BJ (cell line): ENCODE results near the gene CACNA1C. TPM values are rescaled to one million over a fixed set of nuclear protein-coding genes. Genes with fewer than 3 reads are reported as not detected.

ENCODE experiments used
- CTCF ChIA-PET: fragments of 350-600 bp; formaldehyde crosslinking; extraction: SDS; loops from one replicate; lab custom pipeline; 2021; ENCODE audit warnings: antibody characterized with exemption, inconsistent platforms; lab: Yijun Ruan, JAX
- POLR2A ChIA-PET: fragments of 300-600 bp; sonication (Branson Sonifier 250); formaldehyde crosslinking; extraction: SDS; loops from one replicate; lab custom pipeline; 2021; ENCODE audit warnings: antibody characterized with exemption; lab: Charles Lee
- DNase-seq: peaks from one replicate; pipeline ENCODE4 v3.0.0-alpha.2; 2011; ENCODE audit warnings: low read depth
- H3K27me3 ChIP-seq: 2 replicates; pipeline ENCODE4 v1.6.0; 2011; ENCODE audit warnings: low read length; ENCODE audit not compliant: control insufficient read depth, insufficient read depth
- H3K36me3 ChIP-seq: 2 replicates; pipeline ENCODE4 v1.5.1; 2011; ENCODE audit warnings: low read length; ENCODE audit not compliant: control insufficient read depth, insufficient read depth
- H3K4me3 ChIP-seq: 2 replicates; pipeline ENCODE4 v1.5.1; 2011; ENCODE audit warnings: low read depth, mild to moderate bottlenecking, control low read depth, low read length
- polyA plus RNA-seq: library from polyadenylated mRNA; depleted of rRNA; stranded (reverse); fragments of >200 nt; gene quantifications from 2 replicates; pipeline ENCODE4 v1.2.3, GENCODE V29; 2011
- TF ChIP-seq, protein P1 (sequence below): IDR thresholded peaks from 2 replicates; pipeline ENCODE4 v1.5.1; 2011; ENCODE audit warnings: low read depth, mild to moderate bottlenecking, control low read depth, inconsistent platforms, low read length, moderate library complexity; ENCODE audit not compliant: insufficient read depth

CACNA1C gene
- polyA plus RNA-seq, 1 experiment: 14.7 TPM

- DNase-seq: no peak
- no peaks in the 10 kb centered on the region for H3K27me3 ChIP-seq
- no peak overlapping the region for H3K4me3 ChIP-seq
- TF ChIP-seq, protein P1, sequence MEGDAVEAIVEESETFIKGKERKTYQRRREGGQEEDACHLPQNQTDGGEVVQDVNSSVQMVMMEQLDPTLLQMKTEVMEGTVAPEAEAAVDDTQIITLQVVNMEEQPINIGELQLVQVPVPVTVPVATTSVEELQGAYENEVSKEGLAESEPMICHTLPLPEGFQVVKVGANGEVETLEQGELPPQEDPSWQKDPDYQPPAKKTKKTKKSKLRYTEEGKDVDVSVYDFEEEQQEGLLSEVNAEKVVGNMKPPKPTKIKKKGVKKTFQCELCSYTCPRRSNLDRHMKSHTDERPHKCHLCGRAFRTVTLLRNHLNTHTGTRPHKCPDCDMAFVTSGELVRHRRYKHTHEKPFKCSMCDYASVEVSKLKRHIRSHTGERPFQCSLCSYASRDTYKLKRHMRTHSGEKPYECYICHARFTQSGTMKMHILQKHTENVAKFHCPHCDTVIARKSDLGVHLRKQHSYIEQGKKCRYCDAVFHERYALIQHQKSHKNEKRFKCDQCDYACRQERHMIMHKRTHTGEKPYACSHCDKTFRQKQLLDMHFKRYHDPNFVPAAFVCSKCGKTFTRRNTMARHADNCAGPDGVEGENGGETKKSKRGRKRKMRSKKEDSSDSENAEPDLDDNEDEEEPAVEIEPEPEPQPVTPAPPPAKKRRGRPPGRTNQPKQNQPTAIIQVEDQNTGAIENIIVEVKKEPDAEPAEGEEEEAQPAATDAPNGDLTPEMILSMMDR: no peak
- ChIA-PET POLR2A (no interaction called here), CTCF (interaction anchor here (1.1 to 1.2 kb wide), 2 partner anchors 8 to 12 kb away, joined by 4 to 7 read pairs; no protein-coding TSS in a partner anchor)
- H3K36me3 ChIP-seq: peaks cover 2% of the 10 kb centered on the region
These were observed 521.7 kb downstream of the CACNA1C start for GRCh38 chr12:2574355-2574935.

DNA sequence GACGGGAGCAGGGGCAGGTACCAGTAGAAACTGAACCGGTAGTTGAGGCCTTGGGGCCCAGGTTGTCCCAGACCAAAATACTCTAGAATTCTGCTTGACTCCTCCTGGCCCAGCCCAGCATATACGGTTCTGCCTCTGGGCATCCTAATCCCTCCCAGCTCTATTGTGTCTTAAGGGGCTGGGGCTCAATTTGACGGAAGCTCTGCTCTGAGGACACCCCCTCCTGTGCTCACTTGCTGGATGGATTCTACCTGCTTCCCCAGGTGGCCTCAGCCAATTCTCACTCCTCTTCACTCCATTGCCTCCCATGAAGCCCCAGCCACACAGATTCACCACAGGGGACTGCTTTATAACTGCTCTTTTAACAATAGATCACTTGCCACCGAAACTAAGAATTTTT lies 522.5 kb downstream of the CACNA1C start:
- H3K27me3 ChIP-seq: no peaks in the 10 kb centered on the region
- no peak for DNase-seq
- CTCF ChIA-PET: no interaction called here
- TF ChIP-seq, protein P1: no peak
- H3K4me3 ChIP-seq: no peak overlapping the region
- POLR2A ChIA-PET: no interaction called here
- H3K36me3 ChIP-seq: peaks cover 2% of the 10 kb centered on the region

GRCh38 chr12:2578211-2578610 lies 525.4 kb downstream of the CACNA1C start:
- TF ChIP-seq, protein P1: no peak
- CTCF ChIA-PET: no interaction called here
- DNase-seq: no peak

DNA sequence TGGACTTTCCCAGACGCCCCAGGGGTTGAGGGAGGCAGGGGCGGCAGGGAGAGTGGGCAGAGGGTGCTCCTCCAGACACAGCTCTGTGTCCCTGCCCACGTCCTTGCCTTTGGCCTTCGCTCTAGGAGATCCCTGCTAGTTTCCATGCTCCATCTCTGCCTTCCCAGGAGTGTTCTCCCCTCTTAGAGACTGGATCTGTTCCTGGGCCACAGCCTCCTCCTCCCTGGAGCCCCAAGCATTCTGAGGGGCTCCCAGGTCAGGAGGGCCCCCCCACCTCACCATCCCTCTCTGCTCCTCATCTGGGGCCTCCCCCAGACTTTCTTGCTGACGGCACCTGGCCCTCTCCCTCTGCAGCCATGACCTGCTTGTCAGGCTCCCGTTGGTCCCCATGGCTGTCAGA lies 526.0 kb downstream of the CACNA1C start:
- POLR2A ChIA-PET: no interaction called here
- peaks cover 5% of the 10 kb centered on the region for H3K36me3 ChIP-seq
- CTCF ChIA-PET: no interaction called here
- H3K4me3 ChIP-seq: no peak overlapping the region
- DNase-seq: no peak
- H3K27me3 ChIP-seq: no peaks in the 10 kb centered on the region
- TF ChIP-seq, protein P1: no peak

More at GRCh38 chr12:2578211-2578610, 525.4 kb downstream of the CACNA1C start:
- no peaks in the 10 kb centered on the region for H3K27me3 ChIP-seq
- H3K36me3 ChIP-seq: peaks cover 5% of the 10 kb centered on the region
- POLR2A ChIA-PET: no interaction called here
- H3K4me3 ChIP-seq: no peak overlapping the region

GRCh38 chr12:2580821-2581220 lies 528.0 kb downstream of the CACNA1C start:
- CTCF ChIA-PET: interaction anchor here (1.2 to 3.5 kb wide), 4 partner anchors 7 to 785 kb away, joined by 3 to 25 read pairs (median 6); no protein-coding TSS in a partner anchor
- DNase-seq: no peak
- no peaks in the 10 kb centered on the region for H3K27me3 ChIP-seq

More at GRCh38 chr12:2580821-2581220, 528.0 kb downstream of the CACNA1C start:
- Histone ChIP-seq H3K4me3 (no peak overlapping the region), H3K36me3 (peaks cover 16% of the 10 kb centered on the region)
- TF ChIP-seq, protein P1: no peak
- POLR2A ChIA-PET: no interaction called here
